Suprapubic skin (tissue), 4 donors: ENCODE data around the gene ZNF493.

Experiments
- CTCF ChIP-seq, 2 donors: fragments of 200-600 bp in 1 of 2; fragments of 450-650 bp in 1 of 2; sonication (generic) in 1 of 2; IDR thresholded peaks; one replicate each; pipeline ENCODE4 v1.5.1; 2016 to 2019; ENCODE audit warnings: antibody characterized with exemption in 2 of 2, mild to moderate bottlenecking in 1 of 2, moderate library complexity in 1 of 2
- EP300 ChIP-seq: sonication (generic); formaldehyde crosslinking; IDR thresholded peaks from one replicate; pipeline ENCODE4 v1.6.1; 2017; ENCODE audit warnings: antibody characterized with exemption
- POLR2A ChIP-seq, 2 donors: fragments of 450-650 bp; IDR thresholded peaks; one replicate each; pipeline ENCODE4 v1.6.1; 2017; ENCODE audit warnings: antibody characterized with exemption in 2 of 2, mild to moderate bottlenecking in 2 of 2, moderate library complexity in 2 of 2
- POLR2AphosphoS5 ChIP-seq, 3 donors: sonication (generic); formaldehyde crosslinking; IDR thresholded peaks; one replicate each; pipeline ENCODE4 v1.6.1; 2017; ENCODE audit warnings: antibody characterized with exemption in 3 of 3

GRCh38 chr19:21398851-21399250 is 1.9 kb downstream of the ZNF493 start:
- no peak for TF ChIP-seq POLR2AphosphoS5 (IDR thresholded peaks at IDR 0.05)
- no peak for TF ChIP-seq CTCF (IDR thresholded peaks at IDR 0.05)
- no peak for TF ChIP-seq EP300
- no peak for TF ChIP-seq POLR2A (IDR thresholded peaks at IDR 0.05)
